ENCODE measurements around the gene ACTN1. TPM values are rescaled to one million over a fixed set of nuclear protein-coding genes. Genes with fewer than 3 reads are reported as not detected.
A peak's percentile ranks its signal among the peaks of the same experiment; 100 is the strongest.

The ACTN1 gene
- total RNA-seq, 1 donor from 2014 or later = 44.9 TPM

GRCh38 chr14:68932231-68932630 is 46.9 kb downstream of the ACTN1 start:
- Histone ChIP-seq H3K4me1 (ENCODE audit: control insufficient read depth in 3 of 3, insufficient read depth in 3 of 3, low read length in 3 of 3) (peaks cover 8 to 36% (median 16%) of the 10 kb centered on the region in 3 donors), H3K27me3 (ENCODE audit: control insufficient read depth in 3 of 3, insufficient read depth in 3 of 3, low read length in 3 of 3) (no peaks in the 10 kb centered on the region), H3K27ac (ENCODE audit: low read depth, low read length) (no peak overlapping the region), H3K36me3 (ENCODE audit: control insufficient read depth in 3 of 3, insufficient read depth in 3 of 3, low read length in 3 of 3) (no peaks in the 10 kb centered on the region), H3K9ac (ENCODE audit: low read depth in 1 of 3, low read length in 3 of 3) (no peak overlapping the region), H3K9me3 (ENCODE audit: control insufficient read depth in 3 of 3, low read length in 3 of 3) (no peaks in the 10 kb centered on the region), H3K4me3 (ENCODE audit: low read length in 3 of 3) (no peak overlapping the region)

DNA sequence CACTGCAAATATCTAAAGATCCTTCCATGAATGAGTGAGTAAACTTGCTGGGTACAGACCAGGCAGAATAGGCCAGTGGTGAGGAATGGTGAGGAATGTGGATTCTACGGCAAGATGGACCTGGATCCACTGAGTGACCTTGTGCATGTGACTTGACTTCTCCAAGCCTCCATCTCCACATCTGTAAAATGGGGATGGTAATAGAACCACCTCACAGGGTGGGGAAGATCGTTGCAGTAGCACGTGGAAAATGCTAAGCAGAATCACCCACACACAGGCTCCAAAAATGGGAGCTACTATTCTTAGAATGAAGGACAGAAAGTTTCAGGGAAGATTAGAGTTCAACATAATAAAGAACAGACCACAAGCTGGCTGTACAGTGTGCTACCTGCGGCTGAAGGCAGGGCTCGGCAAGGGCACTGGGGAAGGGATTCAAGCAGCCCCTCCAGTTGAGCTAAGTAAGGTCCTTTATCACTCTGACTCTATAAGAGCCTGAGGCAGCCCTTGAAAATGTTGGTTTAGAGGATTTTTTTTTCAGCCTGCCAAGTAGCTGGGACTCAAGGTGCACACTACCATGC is 47.5 kb downstream of the ACTN1 start:
- H3K36me3 ChIP-seq (ENCODE audit: control insufficient read depth in 3 of 3, insufficient read depth in 3 of 3, low read length in 3 of 3) = no peaks in the 10 kb centered on the region
- peaks cover 5 to 33% (median 10%) of the 10 kb centered on the region in 3 donors for H3K4me1 ChIP-seq (ENCODE audit: control insufficient read depth in 3 of 3, insufficient read depth in 3 of 3, low read length in 3 of 3)
- H3K9me3 ChIP-seq (ENCODE audit: control insufficient read depth in 3 of 3, low read length in 3 of 3) = no peaks in the 10 kb centered on the region
- no peak overlapping the region for H3K4me3 ChIP-seq (ENCODE audit: low read length in 3 of 3)
- H3K9ac ChIP-seq (ENCODE audit: low read depth in 1 of 3, low read length in 3 of 3) = no peak overlapping the region
- H3K27ac ChIP-seq (ENCODE audit: low read depth, low read length) = no peak overlapping the region
- H3K27me3 ChIP-seq (ENCODE audit: control insufficient read depth in 3 of 3, insufficient read depth in 3 of 3, low read length in 3 of 3) = no peaks in the 10 kb centered on the region

DNA sequence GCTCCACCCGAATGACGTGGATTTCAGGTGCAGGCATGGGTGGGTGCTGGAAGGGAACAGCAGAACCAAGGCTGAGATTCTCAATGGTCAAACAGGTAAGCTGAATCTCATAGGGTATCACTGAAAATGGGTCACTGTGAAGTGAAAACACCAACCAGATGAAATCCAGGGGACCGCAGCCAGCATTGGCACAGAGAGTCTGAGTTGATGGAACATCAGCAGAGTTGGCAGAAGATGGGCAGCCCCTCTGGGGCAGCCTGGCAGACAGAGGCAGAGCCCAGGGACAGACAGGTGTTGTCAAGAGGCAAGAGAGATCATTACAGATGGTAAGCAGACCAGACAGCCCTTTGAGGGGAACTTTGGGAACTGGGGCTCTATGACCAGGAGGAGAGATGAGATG is 48.0 kb downstream of the ACTN1 start:
- Histone ChIP-seq H3K9me3 (ENCODE audit: control insufficient read depth in 3 of 3, low read length in 3 of 3) (peaks cover 0 to 4% (median 0%) of the 10 kb centered on the region in 3 donors), H3K36me3 (ENCODE audit: control insufficient read depth in 3 of 3, insufficient read depth in 3 of 3, low read length in 3 of 3) (peaks cover 0 to 1% (median 0%) of the 10 kb centered on the region in 3 donors), H3K27me3 (ENCODE audit: control insufficient read depth in 3 of 3, insufficient read depth in 3 of 3, low read length in 3 of 3) (no peaks in the 10 kb centered on the region), H3K4me1 (ENCODE audit: control insufficient read depth in 3 of 3, insufficient read depth in 3 of 3, low read length in 3 of 3) (peaks cover 4 to 28% (median 6%) of the 10 kb centered on the region in 3 donors), H3K9ac (ENCODE audit: low read depth in 1 of 3, low read length in 3 of 3) (no peak overlapping the region), H3K27ac (ENCODE audit: low read depth, low read length) (no peak overlapping the region), H3K4me3 (ENCODE audit: low read length in 3 of 3) (no peak overlapping the region)

GRCh38 chr14:68929623-68930307 is 49.3 kb downstream of the ACTN1 start:
- peaks cover 0 to 9% (median 0%) of the 10 kb centered on the region in 3 donors for H3K9me3 ChIP-seq (ENCODE audit: control insufficient read depth in 3 of 3, low read length in 3 of 3)
- peaks cover 0 to 3% (median 2%) of the 10 kb centered on the region in 3 donors for H3K36me3 ChIP-seq (ENCODE audit: control insufficient read depth in 3 of 3, insufficient read depth in 3 of 3, low read length in 3 of 3)
- no peak overlapping the region for H3K4me3 ChIP-seq (ENCODE audit: low read length in 3 of 3)
- no peaks in the 10 kb centered on the region for H3K27me3 ChIP-seq (ENCODE audit: control insufficient read depth in 3 of 3, insufficient read depth in 3 of 3, low read length in 3 of 3)
- no peak overlapping the region for H3K27ac ChIP-seq (ENCODE audit: low read depth, low read length)
- no peak overlapping the region for H3K9ac ChIP-seq (ENCODE audit: low read depth in 1 of 3, low read length in 3 of 3)
- peaks cover 0 to 28% (median 2%) of the 10 kb centered on the region in 3 donors for H3K4me1 ChIP-seq (ENCODE audit: control insufficient read depth in 3 of 3, insufficient read depth in 3 of 3, low read length in 3 of 3)

DNA sequence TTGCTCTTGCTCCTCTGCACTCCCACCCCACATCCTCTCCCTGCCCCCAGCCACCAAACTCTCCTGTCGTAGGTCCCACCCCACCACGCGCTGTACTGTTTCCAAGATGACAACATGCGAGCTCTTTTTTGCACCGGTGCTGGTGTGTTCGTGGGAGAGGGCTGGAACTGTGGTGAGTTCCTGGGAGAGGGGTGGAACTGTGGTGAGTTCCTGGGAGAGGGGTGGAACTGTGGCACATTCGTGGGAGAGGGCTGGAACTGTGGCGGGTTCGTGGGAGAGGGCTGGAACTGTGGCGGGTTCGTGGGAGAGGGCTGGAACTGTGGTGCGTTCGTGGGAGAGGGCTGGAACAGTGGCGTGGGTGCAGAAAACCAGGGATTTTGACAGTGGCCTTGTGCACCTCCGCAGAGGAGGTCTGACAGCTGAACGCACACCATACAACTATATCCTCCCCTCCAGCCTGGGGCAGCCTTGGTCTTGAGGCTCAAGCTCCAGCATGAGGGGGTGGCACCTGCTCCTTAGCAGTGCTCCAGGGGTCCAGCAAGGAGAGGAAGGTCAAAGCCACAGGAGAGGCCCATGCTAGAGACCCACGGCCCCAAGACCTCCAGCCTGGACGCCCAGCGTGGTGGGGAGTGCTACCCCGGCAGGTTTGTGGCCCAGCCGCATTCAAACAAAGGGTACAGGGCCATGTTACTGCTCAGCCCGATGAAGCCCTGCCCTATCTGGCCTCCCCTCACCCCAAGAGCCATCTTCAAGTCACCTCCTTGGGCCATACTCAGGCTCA is 50.1 kb downstream of the ACTN1 start:
- H3K4me3 ChIP-seq (ENCODE audit: low read length in 3 of 3) = no peak overlapping the region
- H3K36me3 ChIP-seq (ENCODE audit: control insufficient read depth in 3 of 3, insufficient read depth in 3 of 3, low read length in 3 of 3) = peaks cover 0 to 3% (median 2%) of the 10 kb centered on the region in 3 donors
- H3K27ac ChIP-seq (ENCODE audit: low read depth, low read length) = peak overlapping the region; percentile 48
- H3K9ac ChIP-seq (ENCODE audit: low read depth in 1 of 3, low read length in 3 of 3) = peak overlapping the region in 1 of 3 donors; percentile 3
- peaks cover 0 to 9% (median 0%) of the 10 kb centered on the region in 3 donors for H3K9me3 ChIP-seq (ENCODE audit: control insufficient read depth in 3 of 3, low read length in 3 of 3)
- no peaks in the 10 kb centered on the region for H3K27me3 ChIP-seq (ENCODE audit: control insufficient read depth in 3 of 3, insufficient read depth in 3 of 3, low read length in 3 of 3)
- H3K4me1 ChIP-seq (ENCODE audit: control insufficient read depth in 3 of 3, insufficient read depth in 3 of 3, low read length in 3 of 3) = peaks cover 0 to 28% (median 5%) of the 10 kb centered on the region in 3 donors

DNA sequence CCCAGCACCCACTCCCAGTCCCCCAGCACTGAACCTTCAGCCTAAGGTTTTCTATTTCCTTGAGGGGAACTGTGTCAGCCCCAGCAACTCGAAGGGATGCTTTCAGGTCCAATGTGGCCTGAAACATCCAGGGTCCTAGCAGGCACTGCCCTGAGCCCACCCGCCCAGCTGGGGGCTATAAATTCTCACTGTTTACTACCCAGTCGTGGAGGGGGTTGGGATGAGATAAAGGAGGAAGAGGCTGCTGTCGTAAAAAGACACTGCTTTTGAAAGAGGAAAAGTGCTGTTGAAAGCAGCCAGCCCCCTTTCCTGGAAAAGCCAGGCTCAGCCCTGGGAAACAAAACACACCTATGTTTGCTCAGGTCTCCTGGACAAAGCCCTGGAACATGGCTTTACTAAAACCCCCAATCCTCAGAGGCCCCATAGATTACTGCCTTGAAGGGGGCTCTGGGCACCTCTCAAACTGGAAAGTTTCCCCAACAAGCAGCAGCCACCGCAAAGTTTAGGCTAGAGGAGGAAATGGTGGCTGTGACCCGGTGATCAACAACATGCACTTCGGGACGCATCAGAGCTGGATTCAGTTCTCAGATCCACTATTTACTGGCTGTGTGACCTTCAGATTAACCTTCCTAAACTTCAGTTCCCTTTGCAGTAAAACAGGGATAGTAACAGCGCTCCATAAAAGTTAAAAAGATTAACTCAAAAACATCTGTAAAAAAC is 51.0 kb downstream of the ACTN1 start:
- Histone ChIP-seq H3K27ac (ENCODE audit: low read depth, low read length) (peak overlapping the region; percentile 48), H3K9ac (ENCODE audit: low read depth in 1 of 3, low read length in 3 of 3) (peak overlapping the region in 2 of 3 donors; percentile 17 to 48), H3K36me3 (ENCODE audit: control insufficient read depth in 3 of 3, insufficient read depth in 3 of 3, low read length in 3 of 3) (peaks cover 0 to 3% (median 2%) of the 10 kb centered on the region in 3 donors), H3K4me3 (ENCODE audit: low read length in 3 of 3) (no peak overlapping the region), H3K9me3 (ENCODE audit: control insufficient read depth in 3 of 3, low read length in 3 of 3) (peaks cover 0 to 9% (median 0%) of the 10 kb centered on the region in 3 donors), H3K27me3 (ENCODE audit: control insufficient read depth in 3 of 3, insufficient read depth in 3 of 3, low read length in 3 of 3) (no peaks in the 10 kb centered on the region), H3K4me1 (ENCODE audit: control insufficient read depth in 3 of 3, insufficient read depth in 3 of 3, low read length in 3 of 3) (peaks cover 0 to 28% (median 6%) of the 10 kb centered on the region in 3 donors)

GRCh38 chr14:68927089-68927488 is 52.0 kb downstream of the ACTN1 start:
- peaks cover 8 to 38% (median 17%) of the 10 kb centered on the region in 3 donors for H3K4me1 ChIP-seq (ENCODE audit: control insufficient read depth in 3 of 3, insufficient read depth in 3 of 3, low read length in 3 of 3)
- no peak overlapping the region for H3K27ac ChIP-seq (ENCODE audit: low read depth, low read length)
- H3K4me3 ChIP-seq (ENCODE audit: low read length in 3 of 3) = no peak overlapping the region
- H3K9me3 ChIP-seq (ENCODE audit: control insufficient read depth in 3 of 3, low read length in 3 of 3) = peaks cover 0 to 9% (median 0%) of the 10 kb centered on the region in 3 donors
- no peak overlapping the region for H3K9ac ChIP-seq (ENCODE audit: low read depth in 1 of 3, low read length in 3 of 3)
- peaks cover 0 to 3% (median 2%) of the 10 kb centered on the region in 3 donors for H3K36me3 ChIP-seq (ENCODE audit: control insufficient read depth in 3 of 3, insufficient read depth in 3 of 3, low read length in 3 of 3)
- H3K27me3 ChIP-seq (ENCODE audit: control insufficient read depth in 3 of 3, insufficient read depth in 3 of 3, low read length in 3 of 3) = no peaks in the 10 kb centered on the region

DNA sequence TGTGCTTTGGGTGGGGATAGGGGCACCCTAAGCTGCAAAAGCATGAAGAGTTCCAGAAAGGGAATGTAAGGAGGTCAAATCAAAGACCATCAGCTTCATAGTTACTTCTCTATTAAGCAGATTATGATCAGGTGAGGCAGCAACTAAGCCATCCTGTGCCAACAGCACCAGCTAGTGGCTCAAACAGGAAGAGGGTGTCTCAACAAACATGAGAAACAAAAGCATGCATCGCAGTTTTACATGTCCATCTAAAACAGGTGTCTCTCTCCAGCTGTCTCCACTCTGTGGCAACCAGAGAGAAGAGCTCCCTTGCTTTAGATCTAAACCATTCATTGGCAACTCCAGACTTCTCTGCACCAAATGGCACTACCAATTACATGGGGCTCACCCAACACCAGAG is 52.9 kb downstream of the ACTN1 start:
- Histone ChIP-seq H3K9me3 (ENCODE audit: control insufficient read depth in 3 of 3, low read length in 3 of 3) (peaks cover 0 to 9% (median 0%) of the 10 kb centered on the region in 3 donors), H3K4me3 (ENCODE audit: low read length in 3 of 3) (no peak overlapping the region), H3K36me3 (ENCODE audit: control insufficient read depth in 3 of 3, insufficient read depth in 3 of 3, low read length in 3 of 3) (peaks cover 0 to 3% (median 2%) of the 10 kb centered on the region in 3 donors), H3K9ac (ENCODE audit: low read depth in 1 of 3, low read length in 3 of 3) (no peak overlapping the region), H3K4me1 (ENCODE audit: control insufficient read depth in 3 of 3, insufficient read depth in 3 of 3, low read length in 3 of 3) (peaks cover 13 to 36% (median 24%) of the 10 kb centered on the region in 3 donors), H3K27ac (ENCODE audit: low read depth, low read length) (no peak overlapping the region), H3K27me3 (ENCODE audit: control insufficient read depth in 3 of 3, insufficient read depth in 3 of 3, low read length in 3 of 3) (no peaks in the 10 kb centered on the region)

DNA sequence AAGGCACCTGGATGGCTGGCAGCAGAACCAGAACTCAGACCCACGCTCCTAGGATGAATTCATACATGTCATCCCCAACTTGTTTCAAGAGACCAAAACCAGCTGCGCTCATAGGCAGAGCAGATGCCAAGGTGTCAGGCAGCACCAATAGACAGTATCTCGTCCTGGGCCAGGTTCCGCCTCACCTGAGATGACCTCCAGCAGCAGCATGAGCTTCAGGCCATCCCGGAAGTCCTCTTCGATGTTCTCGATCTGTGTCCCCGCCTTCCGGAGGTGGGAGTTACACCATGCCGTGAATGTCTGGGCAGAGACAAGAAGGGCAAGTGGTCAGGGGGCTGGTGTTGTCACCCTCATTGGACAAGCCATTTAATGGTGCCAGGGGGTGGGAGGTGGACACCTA is 53.7 kb downstream of the ACTN1 start:
- Histone ChIP-seq H3K27ac (ENCODE audit: low read depth, low read length) (no peak overlapping the region), H3K27me3 (ENCODE audit: control insufficient read depth in 3 of 3, insufficient read depth in 3 of 3, low read length in 3 of 3) (no peaks in the 10 kb centered on the region), H3K4me3 (ENCODE audit: low read length in 3 of 3) (no peak overlapping the region), H3K9ac (ENCODE audit: low read depth in 1 of 3, low read length in 3 of 3) (no peak overlapping the region), H3K4me1 (ENCODE audit: control insufficient read depth in 3 of 3, insufficient read depth in 3 of 3, low read length in 3 of 3) (peaks cover 13 to 32% (median 24%) of the 10 kb centered on the region in 3 donors), H3K36me3 (ENCODE audit: control insufficient read depth in 3 of 3, insufficient read depth in 3 of 3, low read length in 3 of 3) (peaks cover 3 to 4% (median 4%) of the 10 kb centered on the region in 3 donors), H3K9me3 (ENCODE audit: control insufficient read depth in 3 of 3, low read length in 3 of 3) (peaks cover 0 to 9% (median 0%) of the 10 kb centered on the region in 3 donors)

Measured in skeletal muscle tissue (tissue), 4 donors.